HEK293 (cell line): ENCODE data around the gene FOXP4.

Experiments used
- CTCF ChIA-PET: fragments of 350-600 bp; formaldehyde crosslinking; extraction: SDS; loops from one replicate; lab custom pipeline; 2021; ENCODE audit warnings: antibody characterized with exemption; lab: Yijun Ruan, JAX
- POLR2A ChIA-PET: fragments of 300-600 bp; formaldehyde crosslinking; extraction: SDS; loops from one replicate; lab custom pipeline; 2020; ENCODE audit warnings: antibody characterized with exemption, inconsistent platforms; lab: Yijun Ruan, JAX
- H3K27ac ChIP-seq: fragments of 200-500 bp; sonication (Bioruptor generic); 2 replicates; pipeline ENCODE4 v1.5.1; 2014; ENCODE audit warnings: low read depth, low read length, control low read depth, inconsistent platforms; ENCODE audit errors: extremely low read depth
- H3K36me3 ChIP-seq, 2 experiments: fragments of 200-500 bp in 1 of 2; sonication (Bioruptor generic) in 1 of 2; 1 replicate in 1 of 2; 2 replicates in 1 of 2; pipeline ENCODE4 v1.5.1; 2014 to 2017; ENCODE audit warnings: inconsistent platforms in 2 of 2, low read length in 2 of 2; ENCODE audit not compliant: control insufficient read depth in 2 of 2, insufficient read depth in 1 of 2
- H3K4me1 ChIP-seq: fragments of 200-500 bp; sonication (Bioruptor generic); 2 replicates; pipeline ENCODE4 v1.5.1; 2014; ENCODE audit warnings: mild to moderate bottlenecking, low read length, inconsistent platforms; ENCODE audit not compliant: control insufficient read depth, insufficient read depth
- H3K4me3 ChIP-seq: 2 replicates; pipeline ENCODE4 v1.5.1; 2011; ENCODE audit warnings: low read depth, mild to moderate bottlenecking, control low read depth, low read length, moderate library complexity
- H3K9me3 ChIP-seq: fragments of 200-500 bp; sonication (Bioruptor generic); 2 replicates; pipeline ENCODE4 v1.5.1; 2014; ENCODE audit warnings: low read depth, low read length, inconsistent platforms; ENCODE audit not compliant: control insufficient read depth, insufficient read depth
- BCL11B ChIP-seq: fragments of 450-650 bp; formaldehyde crosslinking; IDR thresholded peaks from 2 replicates; pipeline ENCODE4 v1.5.1; 2016; ENCODE audit warnings: low read depth, missing biosample characterization, missing genetic modification characterization
- EGR2 ChIP-seq: fragments of 450-650 bp; formaldehyde crosslinking; IDR thresholded peaks from 2 replicates; pipeline ENCODE4 v1.5.1; 2016; ENCODE audit warnings: low read depth, missing biosample characterization, missing genetic modification characterization
- FEZF1 ChIP-seq: fragments of 450-650 bp; formaldehyde crosslinking; IDR thresholded peaks from 2 replicates; pipeline ENCODE4 v1.5.1; 2016; ENCODE audit warnings: missing biosample characterization, missing genetic modification characterization
- GLIS1 ChIP-seq: fragments of 450-650 bp; formaldehyde crosslinking; IDR thresholded peaks from 2 replicates; pipeline ENCODE4 v1.5.1; 2016; ENCODE audit warnings: missing biosample characterization, missing genetic modification characterization
- GLIS2 ChIP-seq: fragments of 450-650 bp; formaldehyde crosslinking; IDR thresholded peaks from 2 replicates; pipeline ENCODE4 v1.5.1; 2016; ENCODE audit warnings: missing biosample characterization, missing genetic modification characterization
- IKZF3 ChIP-seq: fragments of 450-650 bp; IDR thresholded peaks from 2 replicates; pipeline ENCODE4 v1.5.0; 2018; ENCODE audit warnings: missing biosample characterization, mild to moderate bottlenecking, missing genetic modification characterization, moderate library complexity
- KLF7 ChIP-seq: fragments of 450-650 bp; formaldehyde crosslinking; IDR thresholded peaks from 2 replicates; pipeline ENCODE4 v1.5.1; 2016; ENCODE audit warnings: missing biosample characterization, missing genetic modification characterization, borderline replicate concordance
- PATZ1 ChIP-seq: fragments of 450-650 bp; formaldehyde crosslinking; IDR thresholded peaks from 2 replicates; pipeline ENCODE4 v1.5.1; 2016; ENCODE audit warnings: missing biosample characterization, missing genetic modification characterization
- PRDM6 ChIP-seq: fragments of 450-650 bp; formaldehyde crosslinking; IDR thresholded peaks from 2 replicates; pipeline ENCODE4 v1.5.1; 2017; ENCODE audit warnings: missing biosample characterization, missing genetic modification characterization
- ZBTB44 ChIP-seq: fragments of 450-650 bp; IDR thresholded peaks from 2 replicates; pipeline ENCODE4 v1.5.1; 2018; ENCODE audit warnings: missing biosample characterization, mild to moderate bottlenecking, missing genetic modification characterization
- ZBTB8A ChIP-seq: fragments of 450-650 bp; formaldehyde crosslinking; IDR thresholded peaks from 2 replicates; pipeline ENCODE4 v1.5.1; 2016; ENCODE audit warnings: missing biosample characterization, missing genetic modification characterization
- ZIC2 ChIP-seq: fragments of 450-650 bp; formaldehyde crosslinking; IDR thresholded peaks from 2 replicates; pipeline ENCODE4 v1.5.1; 2016; ENCODE audit warnings: missing biosample characterization, missing genetic modification characterization
- ZNF366 ChIP-seq: fragments of 450-650 bp; formaldehyde crosslinking; conservative IDR thresholded peaks from 2 replicates; pipeline ENCODE4 v1.5.1; 2016; ENCODE audit warnings: missing biosample characterization, missing genetic modification characterization
- ZNF394 ChIP-seq: fragments of 450-650 bp; formaldehyde crosslinking; IDR thresholded peaks from 2 replicates; pipeline ENCODE4 v1.5.1; 2016; ENCODE audit warnings: missing biosample characterization, missing genetic modification characterization, mild to moderate bottlenecking, moderate library complexity, borderline replicate concordance
- ZNF398 ChIP-seq: fragments of 450-650 bp; formaldehyde crosslinking; IDR thresholded peaks from 2 replicates; pipeline ENCODE4 v1.5.1; 2017; ENCODE audit warnings: missing biosample characterization, missing genetic modification characterization
- ZNF514 ChIP-seq: fragments of 450-650 bp; formaldehyde crosslinking; IDR thresholded peaks from 2 replicates; pipeline ENCODE4 v1.5.1; 2016; ENCODE audit warnings: missing biosample characterization, missing genetic modification characterization
- ZNF600 ChIP-seq: fragments of 450-650 bp; formaldehyde crosslinking; IDR thresholded peaks from 2 replicates; pipeline ENCODE4 v1.5.1; 2016; ENCODE audit warnings: missing biosample characterization, missing genetic modification characterization
- ZNF654 ChIP-seq: fragments of 450-650 bp; formaldehyde crosslinking; IDR thresholded peaks from 2 replicates; pipeline ENCODE4 v1.5.1; 2016; ENCODE audit warnings: low read depth, missing biosample characterization, missing genetic modification characterization
- ZXDB ChIP-seq: fragments of 450-650 bp; formaldehyde crosslinking; IDR thresholded peaks from 2 replicates; pipeline ENCODE4 v1.5.1; 2016; ENCODE audit warnings: missing biosample characterization, missing genetic modification characterization

The FOXP4 gene

GRCh38 chr6:41571021-41571780, 25.0 kb downstream of the FOXP4 start:
- Histone ChIP-seq H3K4me1 (peaks cover 24% of the 10 kb centered on the region), H3K27ac (peak overlapping the region; percentile 39; the same call in 1 of the 2 replicates), H3K4me3 (no peak overlapping the region), H3K9me3 (no peaks in the 10 kb centered on the region), H3K36me3 (peaks cover 0 to 61% of the 10 kb centered on the region in 2 experiments; a peak in 2 of 3 replicates)
- ChIA-PET CTCF (interaction anchor here (0.8 to 1.1 kb wide), 3 partner anchors 108 to 206 kb away, joined by 3 read pairs; no protein-coding TSS in a partner anchor), POLR2A (no interaction called here)
- TF ChIP-seq ZNF600: peak; percentile 93
- peak; percentile 73 for TF ChIP-seq ZBTB8A (tag by site-specific recombination)
- TF ChIP-seq BCL11B (tag by site-specific recombination): 0 out of 2 replicates have a peak, but pooled peaks have one; percentile 45
- TF ChIP-seq PATZ1 (tag by site-specific recombination): no peak
- TF ChIP-seq ZNF398: peak; percentile 45; the same call in 1 of the 2 replicates
- peak; percentile 72 for TF ChIP-seq PRDM6 (tag by site-specific recombination)
- 0 out of 2 replicates have a peak, but pooled peaks have one; percentile 22 for TF ChIP-seq ZBTB44 (tag by site-specific recombination)
- no peak for TF ChIP-seq KLF7 (tag by site-specific recombination)
- no peak for TF ChIP-seq ZNF514
- peak; percentile 49 for TF ChIP-seq ZIC2
- TF ChIP-seq EGR2 (tag by site-specific recombination): no peak
- TF ChIP-seq IKZF3: peak; percentile 43; the same call in 1 of the 2 replicates
- TF ChIP-seq ZNF394 (tag by site-specific recombination): no peak
- TF ChIP-seq ZNF654 (tag by site-specific recombination): no peak
- TF ChIP-seq ZNF366: peak; percentile 50; the same call in 1 of the 2 replicates
- TF ChIP-seq FEZF1 (tag by site-specific recombination): 0 out of 2 replicates have a peak, but pooled peaks have one; percentile 13
- peak; percentile 50 for TF ChIP-seq GLIS2 (tag by site-specific recombination)
- TF ChIP-seq GLIS1 (tag by site-specific recombination): peak; percentile 87
- no peak for TF ChIP-seq ZXDB
